Activated CD8-positive, alpha-beta memory T cell treated with anti-CD3 and anti-CD28 coated beads for 24 hours (primary cell): ENCODE data around the gene C2CD3.

Experiments
- DNase-seq: peaks from one replicate; pipeline ENCODE4 v3.0.0-alpha.2; 2020

Gene C2CD3, protein sequence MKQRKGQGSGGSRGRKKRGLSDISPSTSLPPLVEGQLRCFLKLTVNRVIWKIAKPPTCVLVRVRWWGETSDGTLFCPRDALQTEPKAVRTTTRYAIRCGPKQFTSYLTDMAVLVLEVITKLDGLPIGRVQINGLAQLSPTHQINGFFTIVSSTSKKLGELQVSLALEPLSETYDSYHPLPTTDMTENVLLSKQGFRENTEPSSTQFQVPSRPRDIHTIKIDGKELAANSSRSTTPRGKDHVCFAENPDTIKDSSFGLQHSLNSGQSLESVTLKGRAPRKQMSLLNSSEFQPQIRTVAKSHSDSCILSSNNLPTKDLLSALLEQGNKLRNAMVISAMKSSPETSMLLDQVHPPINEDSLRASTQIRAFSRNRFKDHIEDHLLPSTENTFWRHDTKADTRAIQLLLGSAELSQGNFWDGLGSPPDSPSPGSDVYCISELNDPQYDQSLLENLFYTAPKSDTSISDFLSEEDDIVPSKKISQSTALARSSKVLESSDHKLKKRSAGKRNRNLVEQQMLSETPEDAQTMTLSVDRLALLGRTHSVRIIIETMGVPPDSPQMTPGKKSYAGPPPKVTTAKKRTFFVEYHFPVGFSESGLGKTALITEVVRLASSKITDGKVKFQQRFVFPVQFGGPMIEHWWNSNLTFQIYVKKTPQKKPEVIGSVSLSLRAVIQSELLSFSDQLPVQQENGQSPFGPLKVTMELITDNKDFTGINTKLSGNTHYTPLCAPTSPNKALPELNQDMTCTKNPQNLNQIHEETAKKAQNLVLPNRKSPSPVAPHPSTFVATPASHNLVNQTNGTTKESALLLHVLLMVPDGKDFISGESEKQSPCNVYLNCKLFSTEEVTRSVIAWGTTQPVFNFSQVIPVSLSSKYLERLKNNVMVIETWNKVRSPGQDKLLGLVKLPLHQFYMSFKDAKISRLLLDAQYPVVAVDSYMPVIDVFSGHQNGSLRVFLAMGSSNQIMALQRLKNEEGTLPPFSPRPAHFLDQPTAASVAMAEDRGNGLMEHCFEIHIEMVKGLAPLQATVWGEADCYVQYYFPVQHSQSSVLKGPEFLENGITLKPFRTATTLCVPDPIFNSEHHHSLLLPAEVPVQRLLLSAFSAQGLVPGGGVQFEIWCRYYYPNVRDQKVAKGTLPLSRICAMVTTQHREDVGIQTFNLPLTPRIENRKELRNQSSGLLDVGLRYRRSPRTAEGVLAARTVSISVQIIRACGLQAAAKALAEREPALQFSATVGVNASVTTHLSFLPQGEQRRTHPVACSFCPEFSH (N-terminal part only)

DNA sequence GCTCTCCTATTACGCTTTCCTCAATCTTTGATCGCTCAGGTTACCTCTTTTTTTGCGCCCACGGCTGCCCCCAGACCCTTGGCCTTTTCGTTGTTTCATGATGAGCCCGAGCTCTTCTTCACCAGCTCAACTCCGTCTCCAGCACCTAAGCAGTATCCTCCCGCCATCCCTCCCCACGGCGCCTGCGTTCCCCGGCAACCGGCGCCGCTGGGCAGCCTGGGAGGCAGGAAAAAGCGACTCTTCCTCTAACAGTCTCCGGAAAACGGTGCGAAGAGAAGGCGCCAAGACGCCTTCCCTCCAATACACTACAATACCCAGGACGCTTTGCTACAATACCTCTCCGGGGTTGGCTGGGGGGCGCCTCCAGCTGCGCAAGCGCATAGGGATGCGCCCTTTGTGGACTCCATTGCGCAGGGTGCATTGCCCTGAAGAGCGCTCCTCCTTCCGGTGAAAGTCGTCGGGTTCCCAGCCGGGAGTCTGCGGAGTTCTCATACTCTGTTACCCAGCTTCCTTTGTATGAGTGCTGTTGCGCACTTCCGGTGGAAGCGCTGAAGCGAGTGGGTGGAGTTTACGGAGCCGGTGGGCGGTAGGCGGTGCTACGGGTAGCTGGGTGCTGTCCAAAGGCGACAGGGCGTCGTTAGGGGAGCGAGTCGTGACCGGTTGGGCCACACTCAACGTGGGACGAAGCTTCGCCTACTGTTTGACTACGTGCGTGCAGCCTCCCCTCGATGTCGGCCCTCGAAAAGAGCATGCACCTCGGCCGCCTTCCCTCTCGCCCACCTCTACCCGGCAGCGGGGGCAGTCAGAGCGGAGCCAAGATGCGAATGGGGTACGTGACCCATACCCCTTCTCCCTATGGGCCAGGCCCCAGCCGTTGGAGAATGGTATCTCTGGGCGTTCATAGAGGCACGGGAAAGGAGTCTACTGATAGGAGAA is at the start of gene C2CD3, which contains the start of gene PPME1:
C2CD3 (minus strand) TSS at position 309 of the 936 bp plus-strand sequence; CDS start at position 99, 210 bp downstream.
PPME1 (plus strand) TSS at position 596 of the 936 bp plus-strand sequence; CDS start at position 729, 133 bp downstream.
- peak; percentile 97 for DNase-seq

DNA sequence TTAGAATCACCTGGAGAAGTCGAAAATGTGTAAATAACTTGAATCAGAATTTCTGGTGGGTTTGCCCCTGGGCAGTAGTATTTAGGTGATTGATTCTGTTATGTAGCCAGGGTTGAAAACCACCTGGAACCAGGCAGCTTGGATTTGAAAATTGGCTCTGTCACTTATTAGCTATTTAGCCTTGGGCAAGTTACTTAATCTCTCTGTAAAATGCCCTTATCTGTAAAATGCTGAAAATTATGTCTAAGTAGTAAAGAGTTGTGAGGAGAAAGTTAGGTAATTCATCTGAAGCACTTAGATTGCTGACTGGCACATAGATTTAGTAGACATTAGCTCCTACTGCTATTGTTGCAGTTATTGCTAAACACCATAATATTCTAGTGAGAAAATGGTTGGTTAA is 49.6 kb upstream of the C2CD3 start:
- no peak for DNase-seq

DNA sequence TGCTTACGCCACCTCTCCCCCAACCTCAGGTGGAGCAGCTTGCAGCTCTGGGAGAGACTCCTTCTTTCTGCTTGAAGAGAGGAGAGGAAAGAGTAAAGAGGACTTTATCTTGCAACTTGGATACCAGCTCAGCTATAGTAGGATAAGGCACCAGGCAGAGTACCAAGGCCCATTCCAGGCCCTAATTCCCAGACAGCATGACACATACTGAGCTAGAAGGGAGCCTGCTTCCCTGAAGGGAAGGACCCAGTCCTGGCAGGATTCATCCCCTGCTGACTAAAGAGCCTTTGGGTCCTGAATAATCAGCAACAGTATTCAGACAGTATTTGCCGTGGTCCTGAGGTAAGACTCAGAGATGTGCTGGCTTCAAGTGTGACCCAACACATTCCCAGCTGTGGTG is 41.7 kb upstream of the C2CD3 start:
- DNase-seq = no peak

DNA sequence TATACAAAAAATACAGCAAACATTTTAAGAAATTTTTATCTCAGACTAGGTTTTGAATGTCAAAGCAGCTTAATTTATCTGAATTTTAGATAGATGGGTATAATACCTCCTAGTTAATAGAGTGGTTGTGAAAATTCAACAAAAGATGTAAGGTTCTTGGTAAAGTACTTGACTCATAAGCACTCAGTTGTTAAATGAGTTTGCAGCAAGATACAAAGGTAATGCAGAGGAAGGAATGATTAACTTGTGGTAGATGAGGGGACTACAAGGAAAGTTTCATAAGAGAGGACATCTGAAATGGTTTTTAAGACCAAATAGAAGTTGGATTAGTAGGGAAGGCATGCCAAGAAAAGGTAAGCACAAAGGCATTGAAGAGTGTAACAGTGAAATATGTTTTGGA is 37.7 kb upstream of the C2CD3 start:
- no peak for DNase-seq

DNA sequence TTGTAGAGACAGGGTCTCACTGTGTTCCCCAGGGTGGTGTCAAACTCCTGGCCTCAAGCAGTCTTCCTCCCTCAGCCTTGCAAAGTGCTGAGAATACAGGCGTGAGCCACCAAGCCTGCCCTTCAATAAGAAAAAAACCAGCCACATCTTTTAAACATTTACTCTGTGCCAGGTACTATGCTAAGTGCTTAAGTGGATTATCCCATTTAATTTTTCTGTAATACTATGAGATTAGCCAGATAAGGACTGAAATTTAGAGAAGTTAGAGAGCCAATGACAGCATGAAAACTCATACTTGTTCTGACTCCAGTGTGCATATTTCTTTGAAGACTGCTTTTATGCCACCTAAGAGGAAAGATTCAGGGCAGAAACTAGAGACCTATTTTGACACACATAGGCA is 35.9 kb upstream of the C2CD3 start:
- no peak for DNase-seq

DNA sequence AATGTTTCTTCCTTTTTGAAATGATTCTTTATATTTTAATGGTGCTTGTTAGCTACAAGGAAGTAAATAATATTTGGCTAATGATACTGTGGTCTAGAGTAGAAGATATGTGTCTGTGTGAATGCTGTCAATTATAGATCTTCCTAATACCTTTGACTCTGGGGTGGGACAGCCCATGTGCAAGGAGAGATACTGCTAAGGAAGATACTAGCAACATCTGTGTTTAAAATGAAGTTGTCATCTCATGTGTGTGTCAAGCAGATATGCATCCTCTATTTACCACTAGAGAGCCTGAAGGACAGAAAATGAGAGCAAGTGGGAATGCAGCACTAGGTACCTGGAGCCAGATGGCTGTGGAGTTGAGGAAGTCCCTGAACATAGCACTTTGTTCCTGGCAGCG is 34.4 kb upstream of the C2CD3 start:
- no peak for DNase-seq

DNA sequence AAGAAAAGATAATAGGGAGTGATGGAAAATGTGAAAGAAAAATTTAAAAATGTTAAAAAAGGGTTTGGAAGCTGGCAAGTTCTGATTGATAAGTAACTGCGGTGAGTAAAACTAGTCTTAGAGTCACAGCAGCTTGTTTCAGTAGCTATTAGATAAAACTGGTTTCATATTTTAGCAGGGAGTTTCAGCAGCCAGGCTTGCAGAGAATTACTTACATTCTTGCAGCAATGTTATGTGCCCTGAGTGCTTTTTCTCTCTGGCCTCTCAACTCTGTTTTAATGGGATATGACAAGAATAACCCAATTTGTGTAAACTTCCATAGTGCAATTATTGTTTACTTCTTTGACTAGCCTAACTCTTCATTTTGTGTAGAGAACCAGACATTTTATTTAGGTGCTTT is 33.9 kb upstream of the C2CD3 start:
- DNase-seq = no peak

DNA sequence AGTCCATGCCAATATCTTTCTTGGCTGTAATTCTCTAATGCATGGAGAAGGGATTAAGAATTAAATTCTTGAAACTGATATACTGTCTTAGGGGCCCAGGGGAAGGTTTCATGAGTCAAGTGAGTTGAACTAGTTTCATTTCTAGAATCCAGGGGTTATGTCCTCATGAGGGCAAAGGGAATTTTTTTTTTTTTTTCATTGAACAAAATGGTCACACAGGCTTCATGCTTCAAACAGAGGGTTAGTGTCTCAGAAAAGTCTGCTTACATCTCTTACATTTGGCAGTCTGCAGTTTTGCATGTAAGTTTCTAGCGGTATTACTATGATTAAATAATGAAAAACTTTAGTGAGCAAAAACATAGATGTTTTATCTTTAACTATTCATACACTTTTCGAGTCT is 33.2 kb upstream of the C2CD3 start:
- DNase-seq = no peak

DNA sequence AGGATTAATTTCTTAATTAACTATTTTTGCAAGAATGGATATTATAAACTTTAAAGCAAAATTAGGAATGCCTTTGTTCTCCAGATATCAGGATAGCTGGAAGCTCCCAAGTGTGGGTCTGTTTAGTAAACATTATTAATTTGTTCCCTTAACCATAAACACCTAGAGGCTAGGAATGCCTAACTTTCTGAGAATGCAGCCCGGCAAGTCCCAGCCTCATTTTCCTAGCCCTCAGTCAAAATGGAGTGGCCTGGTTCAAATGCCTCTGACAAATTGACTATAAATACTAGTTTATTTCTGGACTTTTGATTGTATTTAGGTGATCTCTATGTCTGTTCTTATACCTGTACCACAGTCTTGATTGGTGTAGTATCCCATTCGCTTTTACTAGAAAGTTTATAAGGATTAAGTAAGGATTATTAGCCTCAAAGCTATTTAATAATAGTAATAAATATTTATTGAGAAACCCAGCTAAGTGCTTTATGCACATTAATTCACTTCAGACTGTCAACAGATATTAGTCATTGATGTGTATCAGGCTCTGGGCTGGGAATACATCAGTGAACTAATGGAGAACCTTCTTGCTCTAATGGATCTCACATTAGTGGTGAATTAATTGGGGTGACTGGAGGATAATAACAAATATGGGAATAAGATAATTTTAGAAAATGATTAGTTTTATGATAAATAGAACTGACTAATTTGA is 26.1 kb upstream of the C2CD3 start:
- no peak for DNase-seq

DNA sequence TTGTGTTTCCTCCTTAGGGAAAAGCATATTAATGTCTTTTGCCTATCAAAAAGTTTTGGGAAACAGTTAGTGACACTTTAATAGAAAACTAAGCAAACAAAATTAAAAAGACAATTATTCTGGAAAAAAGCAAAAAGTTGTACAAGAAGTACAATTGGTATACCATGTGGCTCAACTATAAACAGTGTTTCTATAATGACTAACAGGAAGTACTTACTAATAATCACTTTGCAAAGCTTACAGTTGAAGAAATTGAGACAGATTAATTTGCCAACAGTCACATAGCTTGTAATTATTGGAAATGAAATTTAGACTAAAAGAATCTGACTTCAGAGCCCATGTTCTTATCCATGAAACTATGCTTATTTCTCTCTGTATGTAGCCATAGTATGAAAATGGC is 25.0 kb upstream of the C2CD3 start:
- DNase-seq = no peak

DNA sequence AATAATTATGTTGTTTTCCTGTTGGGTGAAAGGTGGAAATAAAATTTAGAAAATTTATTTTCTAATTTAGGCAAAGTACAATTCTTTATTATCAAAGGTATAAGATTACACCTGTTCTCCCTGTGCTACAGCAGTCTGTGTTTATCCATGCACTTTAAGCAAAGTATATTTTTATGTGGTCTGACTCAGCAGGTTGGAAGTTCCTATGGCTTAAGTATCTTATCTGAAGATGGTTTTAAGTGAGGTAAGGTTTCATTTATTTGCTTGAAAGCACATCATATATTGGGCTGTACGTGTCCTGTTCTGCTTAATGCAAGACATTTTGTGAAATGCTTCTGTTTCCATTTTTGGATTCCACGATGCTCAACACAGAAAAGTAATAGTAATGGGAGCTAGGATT is 14.9 kb upstream of the C2CD3 start:
- no peak for DNase-seq

DNA sequence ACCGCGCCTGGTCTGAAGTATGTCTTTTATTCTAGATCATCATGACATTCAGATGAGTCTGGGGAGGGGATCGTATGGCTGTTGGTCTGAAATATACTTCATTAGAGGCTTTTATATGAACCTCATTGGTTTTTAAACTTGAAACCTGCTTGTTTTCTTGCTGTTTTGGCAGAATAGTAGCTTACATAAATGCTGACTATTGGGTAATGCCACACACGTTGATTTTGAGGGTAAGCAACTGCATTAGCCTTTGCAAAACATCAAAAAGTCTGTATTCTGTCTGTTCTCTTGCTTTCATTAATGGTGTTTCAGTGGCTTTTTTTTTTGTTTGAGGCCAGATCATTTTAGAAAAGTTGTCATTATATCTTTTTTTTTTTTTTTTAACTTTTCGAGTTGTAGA is 14.5 kb upstream of the C2CD3 start:
- no peak for DNase-seq

DNA sequence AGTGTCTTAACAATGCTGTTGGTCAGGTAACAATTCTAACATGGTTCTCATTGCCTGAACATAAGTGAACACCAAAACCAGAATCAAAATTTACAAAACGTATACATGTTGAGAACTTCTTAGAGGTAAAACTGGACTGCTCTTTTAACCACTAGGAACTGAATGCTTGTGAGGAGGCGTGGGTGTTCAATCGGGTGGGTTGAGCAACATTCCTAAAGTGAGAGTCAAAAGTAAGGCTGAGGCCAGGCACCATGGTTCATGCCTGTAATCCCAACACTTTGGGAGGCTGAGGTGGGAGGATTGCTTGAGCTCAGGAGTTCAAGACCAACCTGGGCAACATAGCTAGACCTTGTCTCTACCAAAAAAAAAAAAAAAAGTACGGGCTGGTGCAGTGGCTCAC is 11.8 kb upstream of the C2CD3 start:
- DNase-seq = no peak

DNA sequence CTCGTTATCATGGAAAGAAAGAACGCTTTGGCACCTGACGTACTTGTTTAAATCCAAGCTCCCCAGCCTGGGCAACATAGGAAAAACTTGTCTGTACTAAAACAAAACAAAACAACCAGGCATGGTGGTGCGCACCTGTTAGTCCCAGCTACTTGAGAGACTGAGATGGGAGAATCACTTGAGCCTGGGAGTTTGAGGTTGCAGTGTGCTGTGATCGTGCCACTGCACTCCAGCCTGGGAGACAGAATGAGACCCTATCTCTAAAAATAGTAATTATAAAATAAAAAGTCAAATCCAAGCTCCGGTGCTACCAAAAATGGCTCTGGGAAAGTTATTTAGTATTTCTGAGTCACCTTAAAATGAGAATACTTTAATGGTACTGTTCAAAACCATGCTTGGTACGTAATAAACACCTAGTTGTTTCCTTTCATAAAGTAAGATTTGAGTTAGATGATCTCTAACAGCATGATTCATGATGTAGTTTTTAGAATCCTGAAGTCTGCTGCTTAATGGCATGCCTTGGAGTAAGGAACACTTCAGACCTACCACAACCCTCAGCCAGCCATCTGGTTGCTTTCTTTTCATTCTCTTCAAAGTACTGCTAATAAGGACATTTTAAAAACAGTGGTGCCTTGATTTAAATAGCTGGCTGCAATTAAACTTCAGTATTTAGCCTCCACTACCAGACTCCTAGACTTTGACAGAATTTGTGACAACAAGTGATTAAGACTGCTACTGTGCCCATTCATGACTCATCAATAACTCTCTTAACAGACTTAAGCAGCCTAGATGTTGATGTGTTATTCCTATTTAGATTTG is 8.6 kb upstream of the C2CD3 start:
- no peak for DNase-seq

DNA sequence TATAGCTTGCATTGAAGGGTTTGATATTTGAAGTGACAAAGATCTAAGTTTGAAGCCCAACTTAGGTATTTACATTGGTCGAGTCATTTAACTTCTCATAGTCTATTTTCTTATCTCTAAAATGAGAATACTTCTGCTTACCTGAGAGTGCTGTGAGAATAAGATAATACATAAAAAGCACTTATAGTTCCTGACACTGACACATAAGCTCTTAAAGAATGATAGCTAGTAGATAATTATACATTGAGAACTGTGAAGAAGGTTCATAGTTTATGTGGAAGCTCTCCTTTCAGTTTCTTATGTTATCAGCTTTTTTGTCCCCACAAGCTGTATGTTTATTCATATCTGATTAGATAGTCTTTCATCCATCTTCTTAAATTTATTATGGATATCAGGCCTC is 5.1 kb upstream of the C2CD3 start:
- DNase-seq = no peak

DNA sequence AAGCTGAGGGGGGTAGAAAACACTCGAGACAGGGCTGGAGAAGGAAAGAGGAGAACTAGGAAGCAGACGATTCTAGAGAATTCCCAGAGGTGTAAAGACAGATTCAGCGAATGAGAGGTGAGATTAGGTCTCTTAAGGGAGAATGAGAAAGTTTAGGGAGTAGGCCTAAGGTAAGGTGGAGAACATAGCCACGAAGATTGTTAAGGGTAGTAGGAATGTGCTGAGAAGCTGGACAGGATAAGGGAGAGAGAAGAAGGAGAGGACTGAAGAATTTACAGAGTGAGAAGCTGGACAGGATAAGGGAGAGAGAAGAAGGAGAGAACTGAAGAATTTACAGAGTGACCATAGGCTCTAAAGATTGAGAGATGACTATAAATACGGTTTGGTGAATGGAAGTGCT is 1.2 kb upstream of the C2CD3 start:
- DNase-seq = no peak

DNA sequence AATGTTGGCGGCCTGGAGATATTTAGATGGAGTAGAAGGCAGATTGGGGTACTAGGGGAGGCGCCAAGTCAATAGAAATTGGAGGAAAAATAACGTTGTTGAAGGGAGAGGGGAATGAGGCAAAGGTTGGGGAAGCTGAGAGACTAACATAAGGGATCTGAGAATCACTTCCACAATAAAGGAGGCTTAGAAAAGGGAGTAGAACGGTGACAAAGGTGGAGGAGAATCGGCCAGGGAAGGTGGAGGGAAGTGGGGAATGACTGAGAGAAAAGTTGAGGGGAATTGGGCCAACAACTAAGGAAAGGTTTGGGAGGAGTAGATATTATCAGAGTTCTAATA is 797 bp upstream of the C2CD3 start:
- DNase-seq = no peak

DNA sequence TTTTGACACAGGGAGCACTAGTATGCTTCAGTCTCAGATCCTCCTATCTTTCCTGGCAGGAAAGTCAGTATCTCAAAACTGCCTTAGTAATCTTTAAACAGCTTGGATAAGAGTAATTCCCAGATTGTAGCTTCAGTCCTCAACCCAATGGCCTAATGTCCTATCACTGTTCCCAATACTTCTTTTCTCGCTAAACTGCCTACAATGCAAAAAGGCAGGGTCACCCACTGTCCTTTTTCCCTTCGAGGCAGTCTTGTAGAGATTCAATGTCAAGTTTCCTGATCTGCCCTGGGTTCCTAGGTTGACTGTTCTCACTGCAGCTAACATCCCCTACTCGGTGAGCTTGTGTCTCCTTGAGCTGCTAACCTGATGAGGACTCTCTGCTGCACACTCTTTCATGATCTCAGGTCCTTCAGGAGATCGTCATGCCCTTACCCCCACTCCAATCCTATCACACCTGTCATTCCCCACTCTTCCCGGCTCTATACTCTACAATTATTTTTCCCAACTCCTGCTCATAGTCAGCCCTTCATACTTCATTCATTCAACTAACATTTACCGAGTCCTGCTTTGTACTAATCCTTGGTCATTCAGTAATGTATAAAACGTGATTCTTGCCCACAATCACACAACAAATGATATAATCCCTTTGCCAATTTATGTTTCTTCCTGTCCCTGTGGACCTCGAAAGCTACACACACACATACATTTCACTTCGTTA is 904 bp downstream of the C2CD3 start:
- DNase-seq = no peak

DNA sequence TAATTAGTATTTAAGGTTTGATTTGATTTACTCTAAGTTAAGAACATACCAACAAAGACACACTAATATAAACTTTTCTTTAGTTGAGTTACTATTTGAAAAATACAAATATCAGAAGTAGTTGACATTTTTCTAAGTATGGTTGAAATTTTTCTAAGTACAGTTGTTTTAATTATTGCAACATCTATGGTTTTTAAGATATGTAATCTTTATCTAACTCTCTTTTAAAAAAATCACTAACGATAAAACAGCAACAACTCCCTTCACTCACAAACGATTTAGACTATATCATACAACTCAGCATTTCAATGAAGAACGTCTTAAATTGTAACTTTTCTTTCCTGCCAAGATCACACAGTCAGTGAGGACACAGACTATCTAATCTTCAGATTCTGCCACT is 2.0 kb downstream of the C2CD3 start:
- DNase-seq = no peak
